C4-2B (cell line): ENCODE data around the gene CLHC1.

Source experiments
- CTCF ChIP-seq: fragments of 450-650 bp; conservative IDR thresholded peaks from 2 replicates; pipeline ENCODE4 v1.5.1; 2017; ENCODE audit warnings: mild to moderate bottlenecking
- ZFX ChIP-seq: fragments of 450-650 bp; IDR thresholded peaks from 2 replicates; pipeline ENCODE4 v1.6.1; 2017

- TF ChIP-seq CTCF (no peak), ZFX (no peak)
Measured at GRCh38 chr2:55229221-55229620, 2.9 kb downstream of the CLHC1 start.
